Gastrocnemius medialis (tissue), 4 donors: ENCODE results near the gene PPP1R13L. TPM values are rescaled to one million over a fixed set of nuclear protein-coding genes. Genes with fewer than 3 reads are reported as not detected.

ENCODE experiments used
- ATAC-seq, 2 donors: fragments of 150-250 bp; one replicate each; pipeline ENCODE4 v1.9.1; 2016
- DNase-seq, 2 donors: peaks; one replicate each; pipeline ENCODE4 v3.0.0-alpha.2; 2019
- H3K27ac ChIP-seq, 4 donors: fragments of 200-600 bp; sonication (generic); 1 replicate in 1 of 4; 2 replicates in 3 of 4; pipeline ENCODE4 v1.5.1; 2016 to 2018; ENCODE audit warnings: mild to moderate bottlenecking in 2 of 4, moderate library complexity in 1 of 4
- H3K27me3 ChIP-seq, 3 donors: fragments of 200-600 bp; sonication (generic) in 2 of 3; 1 replicate in 1 of 3; 2 replicates in 2 of 3; pipeline versions ENCODE4 v1.5.1 to v1.6.0; 2016 to 2019; ENCODE audit warnings: mild to moderate bottlenecking in 1 of 3, moderate library complexity in 1 of 3
- H3K36me3 ChIP-seq, 2 donors: fragments of 200-600 bp; sonication (generic) in 1 of 2; one replicate each; pipeline ENCODE4 v1.5.1; 2017 to 2018
- H3K4me1 ChIP-seq, 2 donors: fragments of 200-600 bp; sonication (generic) in 1 of 2; one replicate each; pipeline ENCODE4 v1.5.1; 2016 to 2017; ENCODE audit warnings: mild to moderate bottlenecking in 2 of 2
- H3K4me3 ChIP-seq, 4 donors: fragments of 200-600 bp; sonication (generic) in 3 of 4; 1 replicate in 1 of 4; 2 replicates in 3 of 4; pipeline ENCODE4 v1.5.1; 2016 to 2019; ENCODE audit warnings: mild to moderate bottlenecking in 2 of 4
- H3K9me3 ChIP-seq, 3 donors: fragments of 200-600 bp; sonication (generic) in 2 of 3; 1 replicate in 1 of 3; 2 replicates in 2 of 3; pipeline ENCODE4 v1.5.1; 2016 to 2019
- CTCF ChIP-seq, 5 experiments: fragments of 450-650 bp in 3 of 5; fragments of 200-600 bp in 2 of 5; sonication (generic) in 2 of 5; IDR thresholded peaks in 4 of 5; conservative IDR thresholded peaks in 1 of 5; 1 replicate in 4 of 5; 2 replicates in 1 of 5; pipeline ENCODE4 v1.5.1; 2016 to 2019; ENCODE audit warnings: antibody characterized with exemption in 5 of 5, mild to moderate bottlenecking in 3 of 5, moderate library complexity in 3 of 5
- POLR2A ChIP-seq, 2 donors: fragments of 450-650 bp; IDR thresholded peaks; one replicate each; pipeline ENCODE4 v1.6.1; 2017; ENCODE audit warnings: antibody characterized with exemption in 2 of 2, mild to moderate bottlenecking in 2 of 2, moderate library complexity in 2 of 2
- in situ Hi-C, 4 donors: fragments of 200-750 bp; cut with MboI; loops; one replicate each; pipeline versions ENCODE4 v1.15.0 to v1.8.0; 2017; ENCODE audit warnings: low sequenced_read_pairs in 4 of 4
- intact Hi-C: fragments of 100-400 bp; cut with DNase I; formaldehyde crosslinking; loops from one replicate; pipeline ENCODE4 v1.15.1; 2023; ENCODE audit warnings: low total_unique reads
- total RNA-seq, 4 donors: library from RNA; depleted of rRNA; stranded (reverse); fragments of >200 nt; gene quantifications; one replicate each; pipeline versions ENCODE4 v1.1.0 to v1.2.3, GENCODE V29; 2016

The PPP1R13L gene
- total RNA-seq, 4 donors from 2014 or later, result 1.1 to 6.9 (median 1.5) TPM

DNA sequence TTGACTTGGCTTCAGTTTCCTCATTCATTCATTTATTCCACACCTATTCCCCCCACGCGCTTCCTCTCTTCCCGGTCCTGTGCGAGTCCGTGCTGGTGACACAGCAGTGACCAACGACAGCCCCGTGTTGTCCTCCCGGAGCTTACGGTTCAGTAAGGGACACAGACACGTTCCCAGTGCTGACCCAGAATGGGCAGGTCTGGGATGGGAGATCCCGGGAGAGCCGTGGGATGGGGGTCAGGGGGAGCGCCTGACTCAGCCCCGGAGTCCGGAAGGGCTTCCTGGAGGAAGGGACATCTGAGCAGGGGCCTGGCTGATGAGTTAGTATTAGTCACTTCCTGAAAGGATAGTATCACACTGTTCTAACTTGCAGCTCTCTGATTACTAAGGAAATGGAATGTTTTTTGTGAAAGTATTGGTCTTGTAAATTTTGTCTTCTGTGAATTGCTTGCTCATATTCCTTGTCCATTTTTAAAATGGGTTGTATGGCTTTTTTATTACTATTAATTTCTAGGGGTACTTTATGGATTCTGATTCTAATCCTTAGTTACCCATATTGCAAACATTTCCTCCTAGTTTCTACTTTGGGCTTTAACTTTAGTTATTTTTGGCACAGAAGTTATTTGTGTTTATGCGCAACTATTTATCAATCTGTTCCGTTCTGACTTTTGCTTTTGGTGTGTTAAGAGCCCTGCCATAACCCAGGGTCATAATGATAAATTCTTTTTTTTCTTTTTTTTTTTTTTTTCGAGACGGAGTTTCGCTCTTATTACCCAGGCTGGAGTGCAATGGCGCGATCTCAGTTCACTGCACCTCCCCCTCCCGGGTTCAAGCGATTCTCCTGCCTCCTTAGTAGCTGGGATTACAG is 19.6 kb upstream of the PPP1R13L start:
- Histone ChIP-seq H3K4me1 (peaks cover 30 to 31% of the 10 kb centered on the region in 2 donors), H3K36me3 (peaks cover 0 to 6% of the 10 kb centered on the region in 2 donors), H3K9me3 (no peaks in the 10 kb centered on the region), H3K4me3 (peak overlapping the region; percentile 65 to 89 (median 78)), H3K27me3 (no peaks in the 10 kb centered on the region), H3K27ac (peak overlapping the region; percentile 86 to 96 (median 92))
- intact Hi-C loops (loop anchor here (5.0 to 10.0 kb wide), 3 partner anchors 117 to 290 kb away; partner anchors contain the start of gene OPA3), in situ Hi-C loops (no loop called here)
- DNase-seq (peak; percentile 61 to 68), ATAC-seq (peak; percentile 68 to 78)
- TF ChIP-seq CTCF (IDR thresholded peaks at IDR 0.05 in 4 of 5, conservative IDR thresholded peaks at IDR 0.05 in 1 of 5) (no peak), POLR2A (IDR thresholded peaks at IDR 0.05) (no peak)

- in situ Hi-C loops, result no loop called here
- DNase-seq (peak; percentile 76 to 89), ATAC-seq (peak; percentile 73 to 78)
- no peak for TF ChIP-seq CTCF (IDR thresholded peaks at IDR 0.05 in 4 of 5, conservative IDR thresholded peaks at IDR 0.05 in 1 of 5)
- peak; percentile 63 to 76 for TF ChIP-seq POLR2A (IDR thresholded peaks at IDR 0.05)
- H3K4me1 ChIP-seq, result peaks cover 25 to 31% of the 10 kb centered on the region in 2 donors
- peaks cover 0 to 9% of the 10 kb centered on the region in 2 donors for H3K36me3 ChIP-seq
- no peaks in the 10 kb centered on the region for H3K9me3 ChIP-seq
- peak within 1 kb of the TSS; percentile 86 to 96 (median 92) for H3K27ac ChIP-seq
- intact Hi-C loops, result loop anchor here (2.0 to 10.0 kb wide), 3 partner anchors 17 to 291 kb away; partner anchors contain the start of gene POLR1G
- H3K27me3 ChIP-seq, result no peaks in the 10 kb centered on the region
- peak within 1 kb of the TSS; percentile 65 to 89 (median 78) for H3K4me3 ChIP-seq
Measured at GRCh38 chr19:45423589-45424190, 18.8 kb upstream of the PPP1R13L start, which contains the start of gene ERCC1. TSS of gene ERCC1 (minus strand) at chr19:45423917. CDS start at chr19:45423374, 543 bp downstream.

DNA sequence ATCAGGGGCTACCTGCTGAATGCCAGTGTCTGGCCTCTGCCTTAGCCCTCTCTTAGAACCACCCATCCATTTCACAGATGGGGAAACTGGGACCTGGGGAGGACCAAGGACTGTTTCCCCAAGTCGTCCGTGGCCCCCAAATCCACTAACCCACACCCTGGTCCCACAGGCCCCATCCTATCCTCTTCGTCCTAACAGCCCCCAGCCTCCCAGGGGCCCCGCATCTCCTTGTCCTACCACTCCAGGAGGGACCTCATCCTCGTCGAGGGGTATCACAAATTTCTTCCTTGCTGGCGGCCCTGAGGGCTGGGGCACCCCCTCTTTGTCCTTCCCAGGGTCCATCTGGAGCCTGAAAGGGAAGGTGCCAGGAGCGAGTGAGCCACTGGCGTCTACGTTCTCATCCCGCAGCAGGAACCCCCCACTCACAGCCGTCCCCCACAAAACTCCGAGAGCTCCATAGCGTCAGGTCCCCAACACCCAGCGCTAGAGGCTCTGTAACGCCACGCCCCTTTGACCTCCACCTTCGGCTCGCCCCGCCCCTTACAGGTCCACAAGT is 18.2 kb upstream of the PPP1R13L start:
- peak overlapping the region; percentile 86 to 96 (median 92) for H3K27ac ChIP-seq
- peaks cover 25 to 27% of the 10 kb centered on the region in 2 donors for H3K4me1 ChIP-seq
- TF ChIP-seq POLR2A (IDR thresholded peaks at IDR 0.05) (no peak), CTCF (IDR thresholded peaks at IDR 0.05 in 4 of 5, conservative IDR thresholded peaks at IDR 0.05 in 1 of 5) (no peak)
- no peaks in the 10 kb centered on the region for H3K9me3 ChIP-seq
- intact Hi-C loops, result loop anchor here (2.0 to 10.0 kb wide), 3 partner anchors 16 to 292 kb away; partner anchors contain the start of gene POLR1G
- H3K4me3 ChIP-seq, result peak overlapping the region; percentile 65 to 89 (median 78)
- H3K36me3 ChIP-seq, result peaks cover 0 to 15% of the 10 kb centered on the region in 2 donors
- no peaks in the 10 kb centered on the region for H3K27me3 ChIP-seq
- in situ Hi-C loops, result no loop called here
- ATAC-seq, result no peak
- DNase-seq, result no peak

- no peak overlapping the region for H3K27ac ChIP-seq
- in situ Hi-C loops, result no loop called here
Measured at GRCh38 chr19:45421947-45422498, 17.2 kb upstream of the PPP1R13L start.

More at GRCh38 chr19:45421947-45422498, 17.2 kb upstream of the PPP1R13L start:
- H3K4me1 ChIP-seq, result peaks cover 21 to 22% of the 10 kb centered on the region in 2 donors
- ATAC-seq (no peak), DNase-seq (no peak)
- peaks cover 0 to 26% of the 10 kb centered on the region in 2 donors for H3K36me3 ChIP-seq
- no peak for TF ChIP-seq POLR2A (IDR thresholded peaks at IDR 0.05)
- TF ChIP-seq CTCF (IDR thresholded peaks at IDR 0.05 in 4 of 5, conservative IDR thresholded peaks at IDR 0.05 in 1 of 5), result no peak
- no peak overlapping the region for H3K4me3 ChIP-seq
- intact Hi-C loops, result loop anchor here (2.0 to 10.0 kb wide), 3 partner anchors 15 to 293 kb away; partner anchors contain the start of gene POLR1G
- H3K27me3 ChIP-seq, result no peaks in the 10 kb centered on the region
- H3K9me3 ChIP-seq, result no peaks in the 10 kb centered on the region
